A549 (cell line): ENCODE results near the gene RASSF3. TPM values are rescaled to one million over a fixed set of nuclear protein-coding genes. Genes with fewer than 3 reads are reported as not detected.

Source experiments
- ATAC-seq, 2 experiments: fragments of 200-7000 bp in 1 of 2; fragments of >200 bp in 1 of 2; cut with Nextera tagmentation in 1 of 2; cut with Tn5 transposase in 1 of 2; 3 replicates each; pipeline versions ENCODE4 v1.8.0 to v1.9.1; 2018 to 2020; ENCODE audit warnings: mild to moderate bottlenecking in 1 of 2, moderate library complexity in 1 of 2
- CTCF ChIA-PET: fragments of 300-600 bp; sonication (Branson Sonifier 250); formaldehyde crosslinking; extraction: SDS; loops from one replicate; lab custom pipeline; 2021; ENCODE audit warnings: antibody characterized with exemption, inconsistent platforms; lab: Yijun Ruan, JAX
- POLR2A ChIA-PET: fragments of 350-600 bp; formaldehyde crosslinking; extraction: SDS; loops from one replicate; lab custom pipeline; 2021; ENCODE audit warnings: antibody characterized with exemption, inconsistent platforms; lab: Yijun Ruan, JAX
- DNase-seq, 2 experiments: peaks; one replicate each; pipeline versions ENCODE4 v3.0.0 to v3.0.0-alpha.2; 2011 to 2016; ENCODE audit warnings: low read depth in 1 of 2, low spot score in 1 of 2
- FAIRE-seq: peaks from 2 replicates; lab custom pipeline; 2011; peaks lifted over from hg19 to GRCh38; lab: Jason Lieb, UNC
- H3K27ac ChIP-seq, 2 experiments: fragments of >200 bp; sonication (Bioruptor Twin); formaldehyde crosslinking; 3 replicates each; pipeline ENCODE4 v1.5.1; 2016 to 2017
- H3K4me1 ChIP-seq: fragments of >200 bp; sonication (Bioruptor Twin); formaldehyde crosslinking; 3 replicates; pipeline ENCODE4 v1.6.1; 2016
- H3K4me2 ChIP-seq: fragments of >200 bp; sonication (Bioruptor Twin); formaldehyde crosslinking; 3 replicates; pipeline ENCODE4 v1.6.1; 2016
- H3K4me3 ChIP-seq: fragments of >200 bp; sonication (Bioruptor Twin); formaldehyde crosslinking; 3 replicates; pipeline ENCODE4 v1.5.1; 2016
- H3K9me3 ChIP-seq: fragments of >200 bp; sonication (Bioruptor Twin); formaldehyde crosslinking; 3 replicates; pipeline ENCODE4 v1.6.1; 2016
- CHD2 ChIP-seq: fragments of 150-350 bp; IDR thresholded peaks from 2 replicates; pipeline ENCODE4 v1.6.1; 2014; ENCODE audit warnings: low read length; ENCODE audit not compliant: partially characterized antibody
- CHD4 ChIP-seq: fragments of 200-600 bp; sonication (generic); IDR thresholded peaks from 2 replicates; pipeline ENCODE4 v1.6.1; 2016; ENCODE audit warnings: antibody characterized with exemption, mild to moderate bottlenecking, borderline replicate concordance
- EHF ChIP-seq: fragments of 250-450 bp; sonication (Bioruptor Pico); IDR thresholded peaks from 2 replicates; pipeline ENCODE4 v1.5.0; 2020; ENCODE audit warnings: mild to moderate bottlenecking
- EP300 ChIP-seq, 2 experiments: fragments of >200 bp; sonication (Bioruptor Twin); formaldehyde crosslinking; IDR thresholded peaks; 2 replicates in 1 of 2; 3 replicates in 1 of 2; pipeline ENCODE4 v1.6.1; 2016 to 2017
- FOSL2 ChIP-seq, 2 experiments: fragments of 450-650 bp in 1 of 2; fragments of >200 bp in 1 of 2; sonication (Bioruptor Twin) in 1 of 2; formaldehyde crosslinking; IDR thresholded peaks; 2 replicates each; pipeline versions ENCODE4 v1.5.0 to v1.6.1; 2016 to 2020; ENCODE audit warnings: mild to moderate bottlenecking in 1 of 2, moderate library complexity in 1 of 2
- GATA3 ChIP-seq: IDR thresholded peaks from 2 replicates; pipeline ENCODE4 v1.6.1; 2012; ENCODE audit warnings: borderline replicate concordance
- HOXA7 ChIP-seq: fragments of 250-450 bp; sonication (Bioruptor Pico); IDR thresholded peaks from 2 replicates; pipeline ENCODE4 v1.5.0; 2020; ENCODE audit warnings: mild to moderate bottlenecking, moderate library complexity
- JUN ChIP-seq, 2 experiments: fragments of >200 bp; sonication (Bioruptor Twin); formaldehyde crosslinking; IDR thresholded peaks; 2 replicates in 1 of 2; 3 replicates in 1 of 2; pipeline ENCODE4 v1.6.1; 2016 to 2017
- JUNB ChIP-seq: fragments of >200 bp; sonication (Bioruptor Twin); formaldehyde crosslinking; IDR thresholded peaks from 2 replicates; pipeline ENCODE4 v1.6.1; 2016
- KDM1A ChIP-seq: fragments of 200-600 bp; sonication (generic); IDR thresholded peaks from 2 replicates; pipeline ENCODE4 v1.6.1; 2016; ENCODE audit warnings: low read depth, mild to moderate bottlenecking
- MYC ChIP-seq: IDR thresholded peaks from 2 replicates; pipeline ENCODE4 v1.6.1; 2012; ENCODE audit warnings: mild to moderate bottlenecking, inconsistent platforms, low read length, improper control_type of control experiment, borderline replicate concordance
- RAD21 ChIP-seq, 2 experiments: fragments of >200 bp in 1 of 2; sonication (Bioruptor Twin) in 1 of 2; formaldehyde crosslinking in 1 of 2; IDR thresholded peaks in 1 of 2; conservative IDR thresholded peaks in 1 of 2; 2 replicates in 1 of 2; 3 replicates in 1 of 2; pipeline ENCODE4 v1.6.1; 2012 to 2018; ENCODE audit warnings: inconsistent platforms in 1 of 2
- RARB ChIP-seq: fragments of 250-450 bp; sonication (Bioruptor Pico); IDR thresholded peaks from 2 replicates; pipeline ENCODE4 v1.8.0; 2021; ENCODE audit warnings: mild to moderate bottlenecking, moderate library complexity
- RCOR1 ChIP-seq: fragments of 150-350 bp; IDR thresholded peaks from 2 replicates; pipeline ENCODE4 v1.6.1; 2014; ENCODE audit warnings: antibody characterized with exemption, low read length, low read depth
- RFX5 ChIP-seq: fragments of 450-650 bp; IDR thresholded peaks from 2 replicates; pipeline ENCODE4 v1.7.1; 2014; ENCODE audit warnings: antibody characterized with exemption, mild to moderate bottlenecking, moderate library complexity
- SMC3 ChIP-seq: fragments of >200 bp; sonication (Bioruptor Twin); formaldehyde crosslinking; IDR thresholded peaks from 3 replicates; pipeline ENCODE4 v1.6.1; 2018; ENCODE audit warnings: inconsistent platforms
- TFCP2L1 ChIP-seq: fragments of 250-450 bp; sonication (Bioruptor Pico); IDR thresholded peaks from 2 replicates; pipeline ENCODE4 v1.5.0; 2021; ENCODE audit warnings: mild to moderate bottlenecking
- WGBS: methylation state at CpG from one replicate; pipeline ENCODE4 v1.1.6; 2017; ENCODE audit errors: missing lambda C conversion rate; 5-methylcytosine and 5-hydroxymethylcytosine counted together
- polyA plus RNA-seq, 4 experiments: library from polyadenylated mRNA; depleted of rRNA in 3 of 4; stranded (reverse); fragments of >200 nt; fragmentation: RNase III in 1 of 4; extraction: RNeasy Plus Mini Kit Qiagen cat#74134 plus additional on column Dnase treatment in 1 of 4; gene quantifications; 2 replicates in 3 of 4; 3 replicates in 1 of 4; pipeline ENCODE4 v1.2.3, GENCODE V29; 2011 to 2017
- TF ChIP-seq, protein P1 (sequence below): IDR thresholded peaks from 2 replicates; pipeline ENCODE4 v1.6.1; 2012
- TF ChIP-seq, protein P2 (sequence below): fragments of >200 bp; sonication (Bioruptor Twin); formaldehyde crosslinking; IDR thresholded peaks from 3 replicates; pipeline ENCODE4 v1.6.1; 2016
- TF ChIP-seq, protein P3 (sequence below): fragments of 200-600 bp; sonication (generic); IDR thresholded peaks from 2 replicates; pipeline ENCODE4 v1.6.1; 2016; ENCODE audit warnings: antibody characterized with exemption, mild to moderate bottlenecking, moderate library complexity

Gene RASSF3
- polyA plus RNA-seq, 2 of the 4 experiments (the other 2 are of a cell fraction): 19.7 to 35.4 TPM

GRCh38 chr12:64633011-64633939 lies 23.0 kb downstream of the RASSF3 start:
- Histone ChIP-seq H3K27ac (peak overlapping the region; percentile 74 to 84), H3K9me3 (peaks cover 17% of the 10 kb centered on the region), H3K4me1 (peaks cover 39% of the 10 kb centered on the region), H3K4me2 (peak overlapping the region; percentile 81; the same call in 2 of the 3 replicates), H3K4me3 (no peak overlapping the region)
- no peak; a peak in 1 of 6 replicates for ATAC-seq
- TF ChIP-seq CHD4 (0 out of 2 replicates have a peak, but pooled peaks have one; percentile 66), TFCP2L1 (CRISPR knock-in tag) (no peak)
- ChIA-PET CTCF (interaction anchor here (0.8 to 1.5 kb wide), 5 partner anchors 11 to 84 kb away, joined by 3 to 5 read pairs (median 3); no protein-coding TSS in a partner anchor), POLR2A (interaction anchor here (0.6 kb wide), 1 partner anchor 21 kb away, joined by 4 read pairs; no protein-coding TSS in a partner anchor)
- 82% methylated on average over 5 of the region's 5 CpGs for WGBS
- FAIRE-seq: no peak
- DNase-seq: no peak

- POLR2A ChIA-PET: interaction anchor here (0.6 kb wide), 1 partner anchor 20 kb away, joined by 4 read pairs; no protein-coding TSS in a partner anchor
- Histone ChIP-seq H3K9me3 (peaks cover 17% of the 10 kb centered on the region), H3K4me1 (peaks cover 42% of the 10 kb centered on the region), H3K4me2 (peak overlapping the region; percentile 81), H3K27ac (peak overlapping the region; percentile 74 to 87), H3K4me3 (peak overlapping the region; percentile 3; the same call in 1 of the 3 replicates)
- FAIRE-seq (peak; percentile 13), DNase-seq (peak; percentile 58 to 92), ATAC-seq (peak; percentile 97 to 98)
- TF ChIP-seq EHF (no peak), HOXA7 (CRISPR knock-in tag) (no peak), JUNB (peak; percentile 57), CHD2 (no peak), SMC3 (peak; percentile 31; the same call in 2 of the 3 replicates), RCOR1 (no peak), KDM1A (no peak), GATA3 (peak; percentile 80), FOSL2 (IDR thresholded peaks at IDR 0.05) (peak; percentile 62), FOSL2 (CRISPR knock-in tag; IDR thresholded peaks at IDR 0.05) (peak; percentile 93), EP300 (IDR thresholded peaks at IDR 0.05) (peak in 1 of 2 experiments; percentile 11; a peak in 1 of 5 replicates), JUN (IDR thresholded peaks at IDR 0.05) (peak in 1 of 2 experiments; percentile 57; a peak in 2 of 5 replicates), RAD21 (conservative IDR thresholded peaks at IDR 0.05 in 1 of 2, IDR thresholded peaks at IDR 0.05 in 1 of 2) (peak in 1 of 2 experiments; percentile 23; a peak in 2 of 5 replicates), RARB (CRISPR knock-in tag) (no peak), MYC (no peak), RFX5 (no peak)
- TF ChIP-seq, protein P1, sequence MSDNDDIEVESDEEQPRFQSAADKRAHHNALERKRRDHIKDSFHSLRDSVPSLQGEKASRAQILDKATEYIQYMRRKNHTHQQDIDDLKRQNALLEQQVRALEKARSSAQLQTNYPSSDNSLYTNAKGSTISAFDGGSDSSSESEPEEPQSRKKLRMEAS: peak; percentile 48
- TF ChIP-seq, protein P2, sequence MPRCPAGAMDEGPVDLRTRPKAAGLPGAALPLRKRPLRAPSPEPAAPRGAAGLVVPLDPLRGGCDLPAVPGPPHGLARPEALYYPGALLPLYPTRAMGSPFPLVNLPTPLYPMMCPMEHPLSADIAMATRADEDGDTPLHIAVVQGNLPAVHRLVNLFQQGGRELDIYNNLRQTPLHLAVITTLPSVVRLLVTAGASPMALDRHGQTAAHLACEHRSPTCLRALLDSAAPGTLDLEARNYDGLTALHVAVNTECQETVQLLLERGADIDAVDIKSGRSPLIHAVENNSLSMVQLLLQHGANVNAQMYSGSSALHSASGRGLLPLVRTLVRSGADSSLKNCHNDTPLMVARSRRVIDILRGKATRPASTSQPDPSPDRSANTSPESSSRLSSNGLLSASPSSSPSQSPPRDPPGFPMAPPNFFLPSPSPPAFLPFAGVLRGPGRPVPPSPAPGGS: no peak
- TF ChIP-seq, protein P3, sequence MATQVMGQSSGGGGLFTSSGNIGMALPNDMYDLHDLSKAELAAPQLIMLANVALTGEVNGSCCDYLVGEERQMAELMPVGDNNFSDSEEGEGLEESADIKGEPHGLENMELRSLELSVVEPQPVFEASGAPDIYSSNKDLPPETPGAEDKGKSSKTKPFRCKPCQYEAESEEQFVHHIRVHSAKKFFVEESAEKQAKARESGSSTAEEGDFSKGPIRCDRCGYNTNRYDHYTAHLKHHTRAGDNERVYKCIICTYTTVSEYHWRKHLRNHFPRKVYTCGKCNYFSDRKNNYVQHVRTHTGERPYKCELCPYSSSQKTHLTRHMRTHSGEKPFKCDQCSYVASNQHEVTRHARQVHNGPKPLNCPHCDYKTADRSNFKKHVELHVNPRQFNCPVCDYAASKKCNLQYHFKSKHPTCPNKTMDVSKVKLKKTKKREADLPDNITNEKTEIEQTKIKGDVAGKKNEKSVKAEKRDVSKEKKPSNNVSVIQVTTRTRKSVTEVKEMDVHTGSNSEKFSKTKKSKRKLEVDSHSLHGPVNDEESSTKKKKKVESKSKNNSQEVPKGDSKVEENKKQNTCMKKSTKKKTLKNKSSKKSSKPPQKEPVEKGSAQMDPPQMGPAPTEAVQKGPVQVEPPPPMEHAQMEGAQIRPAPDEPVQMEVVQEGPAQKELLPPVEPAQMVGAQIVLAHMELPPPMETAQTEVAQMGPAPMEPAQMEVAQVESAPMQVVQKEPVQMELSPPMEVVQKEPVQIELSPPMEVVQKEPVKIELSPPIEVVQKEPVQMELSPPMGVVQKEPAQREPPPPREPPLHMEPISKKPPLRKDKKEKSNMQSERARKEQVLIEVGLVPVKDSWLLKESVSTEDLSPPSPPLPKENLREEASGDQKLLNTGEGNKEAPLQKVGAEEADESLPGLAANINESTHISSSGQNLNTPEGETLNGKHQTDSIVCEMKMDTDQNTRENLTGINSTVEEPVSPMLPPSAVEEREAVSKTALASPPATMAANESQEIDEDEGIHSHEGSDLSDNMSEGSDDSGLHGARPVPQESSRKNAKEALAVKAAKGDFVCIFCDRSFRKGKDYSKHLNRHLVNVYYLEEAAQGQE: no peak
- CTCF ChIA-PET: interaction anchor here (0.8 to 1.5 kb wide), 4 partner anchors 11 to 64 kb away, joined by 3 to 4 read pairs (median 3); no protein-coding TSS in a partner anchor
Measured at GRCh38 chr12:64633940-64634337, 23.6 kb downstream of the RASSF3 start.
